ENCODE measurements around the gene DBP.

The DBP gene

GRCh38 chr19:48645620-48646000 lies 8.4 kb upstream of the DBP start:
- Histone ChIP-seq H3K4me3 (ENCODE audit: low read depth, low read length) (peak overlapping the region; percentile 44), H3K4me1 (ENCODE audit: control insufficient read depth, insufficient read depth, low read length) (peaks cover 9% of the 10 kb centered on the region), H3K9me3 (ENCODE audit: control insufficient read depth, insufficient read depth, low read depth, low read length) (no peaks in the 10 kb centered on the region), H3K27ac (ENCODE audit: extremely low read depth, low read depth, low read length) (peak overlapping the region; percentile 70), H3K36me3 (ENCODE audit: control insufficient read depth in 2 of 2, insufficient read depth in 1 of 2, low read length in 2 of 2) (no peaks in the 10 kb centered on the region)
- POLR2A ChIA-PET = interaction anchor here (0.6 to 3.9 kb wide), 26 partner anchors 8 to 354 kb away, joined by 3 to 39 read pairs (median 4); partner anchors contain the start of genes BCAT2, DBP, FUT1 and RPL18
- CTCF ChIA-PET = interaction anchor here (0.6 to 3.5 kb wide), 31 partner anchors 9 to 624 kb away, joined by 3 to 30 read pairs (median 4); partner anchors contain the start of gene HSD17B14
- TF ChIP-seq ZNF23 (tag by site-specific recombination; IDR thresholded peaks at IDR 0.05; ENCODE audit: borderline replicate concordance) = peak; percentile 14; the same call in 1 of the 2 replicates
- peak; percentile 29; the same call in 1 of the 2 replicates for TF ChIP-seq ZNF324 (tag by site-specific recombination; IDR thresholded peaks at IDR 0.05)
- 0 out of 2 replicates have a peak, but pooled peaks have one; percentile 43 for TF ChIP-seq ZNF391 (tag by site-specific recombination; IDR thresholded peaks at IDR 0.05; ENCODE audit: borderline replicate concordance, low read depth)
- peak; percentile 28; the same call in 1 of the 2 replicates for TF ChIP-seq ZFP37 (tag by site-specific recombination; IDR thresholded peaks at IDR 0.05)
- TF ChIP-seq ZNF394 (tag by site-specific recombination; IDR thresholded peaks at IDR 0.05; ENCODE audit: borderline replicate concordance) = 0 out of 2 replicates have a peak, but pooled peaks have one; percentile 9
- TF ChIP-seq GLI4 (tag by site-specific recombination; IDR thresholded peaks at IDR 0.05) = peak; percentile 5; the same call in 1 of the 2 replicates
- TF ChIP-seq ZNF692 (tag by site-specific recombination; IDR thresholded peaks at IDR 0.05) = no peak
- TF ChIP-seq, protein P1, sequence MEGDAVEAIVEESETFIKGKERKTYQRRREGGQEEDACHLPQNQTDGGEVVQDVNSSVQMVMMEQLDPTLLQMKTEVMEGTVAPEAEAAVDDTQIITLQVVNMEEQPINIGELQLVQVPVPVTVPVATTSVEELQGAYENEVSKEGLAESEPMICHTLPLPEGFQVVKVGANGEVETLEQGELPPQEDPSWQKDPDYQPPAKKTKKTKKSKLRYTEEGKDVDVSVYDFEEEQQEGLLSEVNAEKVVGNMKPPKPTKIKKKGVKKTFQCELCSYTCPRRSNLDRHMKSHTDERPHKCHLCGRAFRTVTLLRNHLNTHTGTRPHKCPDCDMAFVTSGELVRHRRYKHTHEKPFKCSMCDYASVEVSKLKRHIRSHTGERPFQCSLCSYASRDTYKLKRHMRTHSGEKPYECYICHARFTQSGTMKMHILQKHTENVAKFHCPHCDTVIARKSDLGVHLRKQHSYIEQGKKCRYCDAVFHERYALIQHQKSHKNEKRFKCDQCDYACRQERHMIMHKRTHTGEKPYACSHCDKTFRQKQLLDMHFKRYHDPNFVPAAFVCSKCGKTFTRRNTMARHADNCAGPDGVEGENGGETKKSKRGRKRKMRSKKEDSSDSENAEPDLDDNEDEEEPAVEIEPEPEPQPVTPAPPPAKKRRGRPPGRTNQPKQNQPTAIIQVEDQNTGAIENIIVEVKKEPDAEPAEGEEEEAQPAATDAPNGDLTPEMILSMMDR (tag by site-specific recombination; IDR thresholded peaks at IDR 0.05) = peak; percentile 39; the same call in 1 of the 2 replicates
- TF ChIP-seq GLI2 (tag by site-specific recombination; IDR thresholded peaks at IDR 0.05; ENCODE audit: borderline replicate concordance, low read depth) = no peak
- TF ChIP-seq ZFP69B (tag by site-specific recombination; IDR thresholded peaks at IDR 0.05) = 0 out of 2 replicates have a peak, but pooled peaks have one; percentile 32
- no peak for TF ChIP-seq ZEB2 (tag by site-specific recombination; IDR thresholded peaks at IDR 0.05)
- TF ChIP-seq YY2 (tag by site-specific recombination; IDR thresholded peaks at IDR 0.05) = peak; percentile 16; the same call in 1 of the 2 replicates
- 0 out of 2 replicates have a peak, but pooled peaks have one; percentile 18 for TF ChIP-seq PRDM4 (tag by site-specific recombination; IDR thresholded peaks at IDR 0.05)
- no peak for TF ChIP-seq ZNF274 (IDR thresholded peaks at IDR 0.05; ENCODE audit: low read length)
- TF ChIP-seq ZNF274 (tag by site-specific recombination; IDR thresholded peaks at IDR 0.05; ENCODE audit: borderline replicate concordance) = 0 out of 2 replicates have a peak, but pooled peaks have one; percentile 44

- H3K27ac ChIP-seq (ENCODE audit: extremely low read depth, low read depth, low read length) = peak overlapping the region; percentile 70; the same call in 1 of the 2 replicates
- no peaks in the 10 kb centered on the region for H3K9me3 ChIP-seq (ENCODE audit: control insufficient read depth, insufficient read depth, low read depth, low read length)
- peak overlapping the region; percentile 44 for H3K4me3 ChIP-seq (ENCODE audit: low read depth, low read length)
- CTCF ChIA-PET = interaction anchor here (0.6 to 3.5 kb wide), 22 partner anchors 8 to 436 kb away, joined by 3 to 30 read pairs (median 5); partner anchors contain the start of gene HSD17B14
- H3K4me1 ChIP-seq (ENCODE audit: control insufficient read depth, insufficient read depth, low read length) = peaks cover 9% of the 10 kb centered on the region
- no peaks in the 10 kb centered on the region for H3K36me3 ChIP-seq (ENCODE audit: control insufficient read depth in 2 of 2, insufficient read depth in 1 of 2, low read length in 2 of 2)
- POLR2A ChIA-PET = interaction anchor here (0.6 to 3.9 kb wide), 22 partner anchors 8 to 355 kb away, joined by 3 to 39 read pairs (median 4); partner anchors contain the start of genes BCAT2, DBP, FUT1 and RPL18
- no peak for TF ChIP-seq ZNF704 (tag by site-specific recombination; IDR thresholded peaks at IDR 0.05)
- no peak for TF ChIP-seq ZNF2 (tag by site-specific recombination; IDR thresholded peaks at IDR 0.05)
- TF ChIP-seq EGR2 (tag by site-specific recombination; IDR thresholded peaks at IDR 0.05; ENCODE audit: low read depth) = peak; percentile 83
- TF ChIP-seq ZNF791 (tag by site-specific recombination; IDR thresholded peaks at IDR 0.05) = no peak
- TF ChIP-seq ZFP69B (tag by site-specific recombination; IDR thresholded peaks at IDR 0.05) = 0 out of 2 replicates have a peak, but pooled peaks have one; percentile 18
- TF ChIP-seq ZNF148 (tag by site-specific recombination; IDR thresholded peaks at IDR 0.05; ENCODE audit: borderline replicate concordance) = no peak
Measured at GRCh38 chr19:48644839-48645619, 7.8 kb upstream of the DBP start.
